Testis (tissue), 2 donors: Measurements from ENCODE around the gene MYCT1.

Source experiments
- POLR2A ChIP-seq: fragments of 450-650 bp; IDR thresholded peaks from one replicate; pipeline ENCODE4 v1.6.1; 2017; ENCODE audit warnings: antibody characterized with exemption, mild to moderate bottlenecking, moderate library complexity
- TF ChIP-seq, protein P1 (sequence below), 3 experiments: fragments of 450-650 bp in 2 of 3; fragments of 200-600 bp in 1 of 3; sonication (generic) in 1 of 3; IDR thresholded peaks; one replicate each; pipeline ENCODE4 v1.5.1; 2016 to 2019; ENCODE audit warnings: antibody characterized with exemption in 3 of 3, mild to moderate bottlenecking in 2 of 3, moderate library complexity in 1 of 3

DNA sequence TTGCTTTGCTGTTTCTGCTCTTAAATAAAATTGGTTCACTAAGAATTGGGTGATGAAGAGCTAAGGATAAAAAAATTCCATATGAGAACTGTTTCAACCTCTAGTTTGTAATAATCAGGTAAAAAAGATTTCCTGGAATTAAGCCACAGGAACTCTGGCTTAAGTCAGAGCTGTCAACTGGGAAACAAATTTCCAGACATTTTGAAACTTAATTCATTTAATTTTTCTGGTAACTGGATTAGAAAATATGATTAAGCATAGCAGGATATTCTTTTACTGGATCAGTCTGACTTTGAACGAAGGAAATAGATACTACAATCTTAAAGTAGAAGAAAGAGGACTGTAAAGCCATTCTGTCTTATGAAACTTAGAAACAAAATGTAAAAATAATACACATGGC is 51.6 kb downstream of the MYCT1 start:
- TF ChIP-seq, protein P1, sequence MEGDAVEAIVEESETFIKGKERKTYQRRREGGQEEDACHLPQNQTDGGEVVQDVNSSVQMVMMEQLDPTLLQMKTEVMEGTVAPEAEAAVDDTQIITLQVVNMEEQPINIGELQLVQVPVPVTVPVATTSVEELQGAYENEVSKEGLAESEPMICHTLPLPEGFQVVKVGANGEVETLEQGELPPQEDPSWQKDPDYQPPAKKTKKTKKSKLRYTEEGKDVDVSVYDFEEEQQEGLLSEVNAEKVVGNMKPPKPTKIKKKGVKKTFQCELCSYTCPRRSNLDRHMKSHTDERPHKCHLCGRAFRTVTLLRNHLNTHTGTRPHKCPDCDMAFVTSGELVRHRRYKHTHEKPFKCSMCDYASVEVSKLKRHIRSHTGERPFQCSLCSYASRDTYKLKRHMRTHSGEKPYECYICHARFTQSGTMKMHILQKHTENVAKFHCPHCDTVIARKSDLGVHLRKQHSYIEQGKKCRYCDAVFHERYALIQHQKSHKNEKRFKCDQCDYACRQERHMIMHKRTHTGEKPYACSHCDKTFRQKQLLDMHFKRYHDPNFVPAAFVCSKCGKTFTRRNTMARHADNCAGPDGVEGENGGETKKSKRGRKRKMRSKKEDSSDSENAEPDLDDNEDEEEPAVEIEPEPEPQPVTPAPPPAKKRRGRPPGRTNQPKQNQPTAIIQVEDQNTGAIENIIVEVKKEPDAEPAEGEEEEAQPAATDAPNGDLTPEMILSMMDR (IDR thresholded peaks at IDR 0.05), result no peak
- no peak for TF ChIP-seq POLR2A
